GM12891 (cell line): ENCODE measurements around the gene MEX3C.

ENCODE experiments used
- DNase-seq: peaks from one replicate; pipeline ENCODE4 v3.0.0; 2011; ENCODE audit warnings: low spot score; ENCODE audit not compliant: insufficient read length
- FAIRE-seq: peaks from 2 replicates; lab custom pipeline; 2011; peaks lifted over from hg19 to GRCh38; lab: Jason Lieb, UNC
- PAX5 ChIP-seq: IDR thresholded peaks from 2 replicates; pipeline ENCODE4 v1.6.1; 2011; ENCODE audit warnings: low read length, moderate library complexity, mild to moderate bottlenecking; ENCODE audit not compliant: insufficient read depth, severe bottlenecking
- POLR2A ChIP-seq: IDR thresholded peaks from 2 replicates; pipeline ENCODE4 v1.6.1; 2011; ENCODE audit warnings: low read depth, low read length, control low read depth
- POLR2AphosphoS5 ChIP-seq: IDR thresholded peaks from 2 replicates; pipeline ENCODE4 v1.6.1; 2011; ENCODE audit warnings: low read depth, low read length, control low read depth
- POU2F2 ChIP-seq: IDR thresholded peaks from 2 replicates; pipeline ENCODE4 v1.6.1; 2011; ENCODE audit warnings: low read depth, mild to moderate bottlenecking, control low read depth, low read length, moderate library complexity
- SPI1 ChIP-seq: IDR thresholded peaks from 2 replicates; pipeline ENCODE4 v1.6.1; 2011; ENCODE audit warnings: low read depth, low read length, control low read depth
- TAF1 ChIP-seq: IDR thresholded peaks from 2 replicates; pipeline ENCODE4 v1.6.1; 2011; ENCODE audit warnings: low read depth, low read length, control low read depth

The MEX3C gene

GRCh38 chr18:51138936-51139335, 58.5 kb downstream of the MEX3C start:
- TF ChIP-seq SPI1 (no peak), POLR2AphosphoS5 (no peak), POLR2A (no peak), PAX5 (no peak), POU2F2 (no peak), TAF1 (no peak)
- FAIRE-seq (no peak), DNase-seq (no peak)

- DNase-seq (no peak), FAIRE-seq (no peak)
- TF ChIP-seq POU2F2 (no peak), SPI1 (no peak), POLR2A (no peak)
These were observed 59.6 kb downstream of the MEX3C start for GRCh38 chr18:51137891-51138290.

- FAIRE-seq (no peak), DNase-seq (no peak)
These were observed 60.3 kb downstream of the MEX3C start for GRCh38 chr18:51137026-51137729.

GRCh38 chr18:51135795-51136194, 61.7 kb downstream of the MEX3C start:
- TF ChIP-seq POLR2AphosphoS5 = no peak
- TF ChIP-seq POU2F2 = no peak
- no peak for TF ChIP-seq SPI1
- no peak for TF ChIP-seq TAF1
- no peak for TF ChIP-seq PAX5
- no peak for TF ChIP-seq POLR2A
- FAIRE-seq (peak; percentile 41), DNase-seq (no peak)

More at GRCh38 chr18:51137026-51137729, 60.3 kb downstream of the MEX3C start:
- TF ChIP-seq TAF1 (no peak), POLR2AphosphoS5 (no peak), POU2F2 (no peak), SPI1 (no peak), PAX5 (no peak), POLR2A (no peak)

GRCh38 chr18:51135364-51135763, 62.1 kb downstream of the MEX3C start:
- FAIRE-seq (no peak), DNase-seq (no peak)
- no peak for TF ChIP-seq POLR2A
- no peak for TF ChIP-seq POU2F2
- TF ChIP-seq SPI1 = no peak

GRCh38 chr18:51134721-51135120, 62.8 kb downstream of the MEX3C start:
- DNase-seq = no peak
- no peak for FAIRE-seq
- TF ChIP-seq SPI1 (no peak), POU2F2 (no peak), PAX5 (no peak), TAF1 (no peak), POLR2A (no peak), POLR2AphosphoS5 (no peak)

GRCh38 chr18:51133580-51134160, 63.8 kb downstream of the MEX3C start:
- DNase-seq = no peak
- FAIRE-seq = no peak
- TF ChIP-seq SPI1 (no peak), POU2F2 (no peak), POLR2A (no peak), TAF1 (no peak), PAX5 (no peak), POLR2AphosphoS5 (no peak)

GRCh38 chr18:51132256-51132935, 65.1 kb downstream of the MEX3C start:
- no peak for TF ChIP-seq SPI1
- TF ChIP-seq PAX5 = no peak
- TF ChIP-seq POLR2AphosphoS5 = no peak
- TF ChIP-seq POLR2A = no peak
- no peak for TF ChIP-seq POU2F2
- TF ChIP-seq TAF1 = no peak
- FAIRE-seq (no peak), DNase-seq (no peak)

GRCh38 chr18:51128533-51128932, 68.9 kb downstream of the MEX3C start:
- DNase-seq = no peak
- FAIRE-seq = no peak
- TF ChIP-seq POLR2A (no peak), SPI1 (no peak), POU2F2 (no peak), POLR2AphosphoS5 (no peak), PAX5 (no peak), TAF1 (no peak)

GRCh38 chr18:51127664-51128063, 69.8 kb downstream of the MEX3C start:
- FAIRE-seq (no peak), DNase-seq (no peak)
- no peak for TF ChIP-seq TAF1
